Panc1 (cell line): ENCODE measurements around the gene SMAP2. TPM values are rescaled to one million over a fixed set of nuclear protein-coding genes. Genes with fewer than 3 reads are reported as not detected.

Experiments
- ATAC-seq: fragments of 200-7000 bp; cut with Tn5 transposase; 2 replicates; pipeline ENCODE4 v1.9.1; 2020; ENCODE audit warnings: mild to moderate bottlenecking, moderate library complexity
- BruUV-seq: library from RNA; stranded (reverse); fragments of 400-500 nt; replicated peaks from 2 replicates; lab custom pipeline; 2021; lab: Mats Ljungman, UMichigan
- CTCF ChIA-PET: fragments of 300-600 bp; sonication (Branson Sonifier 250); formaldehyde crosslinking; loops from one replicate; lab custom pipeline; 2022; ENCODE audit warnings: antibody characterized with exemption; lab: Charles Lee
- POLR2A ChIA-PET: fragments of 300-600 bp; sonication (Branson Sonifier 250); formaldehyde crosslinking; loops from one replicate; lab custom pipeline; 2022; ENCODE audit warnings: antibody characterized with exemption; lab: Charles Lee
- DNase-seq: peaks from one replicate; pipeline ENCODE4 v3.0.0-alpha.2; 2010; ENCODE audit warnings: low read depth, low spot score
- H3K27ac ChIP-seq: 2 replicates; pipeline ENCODE4 v1.5.1; 2011; ENCODE audit warnings: mild to moderate bottlenecking, low read length, inconsistent platforms
- H3K27me3 ChIP-seq: fragments of 200-500 bp; sonication (Bioruptor generic); 2 replicates; pipeline ENCODE4 v1.6.0; 2014; ENCODE audit warnings: low read length, inconsistent platforms; ENCODE audit not compliant: control insufficient read depth, insufficient read depth
- H3K36me3 ChIP-seq: fragments of 200-500 bp; sonication (Bioruptor generic); 2 replicates; pipeline ENCODE4 v1.5.1; 2014; ENCODE audit warnings: inconsistent platforms, mild to moderate bottlenecking, low read length, moderate library complexity; ENCODE audit not compliant: control insufficient read depth, insufficient read depth
- H3K4me1 ChIP-seq: 2 replicates; pipeline ENCODE4 v1.5.1; 2011; ENCODE audit warnings: inconsistent platforms, mild to moderate bottlenecking, low read length, moderate library complexity; ENCODE audit not compliant: control insufficient read depth, insufficient read depth
- H3K4me3 ChIP-seq, 2 experiments: 2 replicates each; pipeline ENCODE4 v1.5.1; 2011 to 2012; ENCODE audit warnings: low read depth in 2 of 2, low read length in 2 of 2, mild to moderate bottlenecking in 2 of 2, inconsistent platforms in 1 of 2, moderate library complexity in 1 of 2
- H3K9me3 ChIP-seq: fragments of 200-500 bp; sonication (Bioruptor generic); 2 replicates; pipeline ENCODE4 v1.5.1; 2014; ENCODE audit warnings: low read depth, mild to moderate bottlenecking, inconsistent platforms, low read length, moderate library complexity; ENCODE audit not compliant: control insufficient read depth, insufficient read depth
- POLR2AphosphoS5 ChIP-seq: IDR thresholded peaks from 2 replicates; pipeline ENCODE4 v1.6.1; 2012; ENCODE audit warnings: mild to moderate bottlenecking, low read depth, low read length, moderate library complexity
- REST ChIP-seq, 2 experiments: IDR thresholded peaks; 2 replicates each; pipeline ENCODE4 v1.6.1; 2011 to 2012; ENCODE audit warnings: low read depth in 2 of 2, control low read depth in 1 of 2, low read length in 1 of 2, mild to moderate bottlenecking in 1 of 2, moderate library complexity in 1 of 2; ENCODE audit not compliant: insufficient read depth in 1 of 2
- SIN3A ChIP-seq: IDR thresholded peaks from 2 replicates; pipeline ENCODE4 v1.6.1; 2012; ENCODE audit warnings: low read depth, mild to moderate bottlenecking, low read length, moderate library complexity, borderline replicate concordance; ENCODE audit not compliant: insufficient read depth
- TCF7L2 ChIP-seq: IDR thresholded peaks from 2 replicates; pipeline ENCODE4 v1.6.1; 2011; ENCODE audit warnings: mild to moderate bottlenecking, low read depth, low read length, inconsistent platforms
- in situ Hi-C: cut with HindIII; loops from 2 replicates; pipeline ENCODE4 v1.10.0; 2016; ENCODE audit warnings: low sequenced_read_pairs, low pct_unique_long_range_greater_than_20kb
- intact Hi-C: fragments of 100-400 bp; cut with micrococcal nuclease; formaldehyde crosslinking; loops from one replicate; pipeline ENCODE4 v1.10.0; 2022; ENCODE audit not compliant: unreplicated experiment
- total RNA-seq: library from RNA; stranded (reverse); gene quantifications from one replicate; pipeline ENCODE4 v1.2.1, GENCODE V29; 2021; ENCODE audit not compliant: unreplicated experiment
- TF ChIP-seq, protein P1 (sequence below): fragments of 450-650 bp; IDR thresholded peaks from 2 replicates; pipeline ENCODE4 v1.5.1; 2017; ENCODE audit warnings: mild to moderate bottlenecking

The SMAP2 gene
- total RNA-seq, 1 experiment from 2014 or later, result 21.5 TPM

- TF ChIP-seq REST (IDR thresholded peaks at IDR 0.05; ENCODE audit: insufficient read depth in 1 of 2, low read depth in 2 of 2, low read length in 1 of 2), result no peak
- no peak for TF ChIP-seq POLR2AphosphoS5
- no peak for TF ChIP-seq SIN3A
- no peak for TF ChIP-seq TCF7L2
- TF ChIP-seq, protein P1, sequence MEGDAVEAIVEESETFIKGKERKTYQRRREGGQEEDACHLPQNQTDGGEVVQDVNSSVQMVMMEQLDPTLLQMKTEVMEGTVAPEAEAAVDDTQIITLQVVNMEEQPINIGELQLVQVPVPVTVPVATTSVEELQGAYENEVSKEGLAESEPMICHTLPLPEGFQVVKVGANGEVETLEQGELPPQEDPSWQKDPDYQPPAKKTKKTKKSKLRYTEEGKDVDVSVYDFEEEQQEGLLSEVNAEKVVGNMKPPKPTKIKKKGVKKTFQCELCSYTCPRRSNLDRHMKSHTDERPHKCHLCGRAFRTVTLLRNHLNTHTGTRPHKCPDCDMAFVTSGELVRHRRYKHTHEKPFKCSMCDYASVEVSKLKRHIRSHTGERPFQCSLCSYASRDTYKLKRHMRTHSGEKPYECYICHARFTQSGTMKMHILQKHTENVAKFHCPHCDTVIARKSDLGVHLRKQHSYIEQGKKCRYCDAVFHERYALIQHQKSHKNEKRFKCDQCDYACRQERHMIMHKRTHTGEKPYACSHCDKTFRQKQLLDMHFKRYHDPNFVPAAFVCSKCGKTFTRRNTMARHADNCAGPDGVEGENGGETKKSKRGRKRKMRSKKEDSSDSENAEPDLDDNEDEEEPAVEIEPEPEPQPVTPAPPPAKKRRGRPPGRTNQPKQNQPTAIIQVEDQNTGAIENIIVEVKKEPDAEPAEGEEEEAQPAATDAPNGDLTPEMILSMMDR, result no peak
- peaks cover 4% of the 10 kb centered on the region for H3K36me3 ChIP-seq
- ChIA-PET CTCF (no interaction called here), POLR2A (no interaction called here)
- H3K9me3 ChIP-seq, result peaks cover 81% of the 10 kb centered on the region
- H3K4me3 ChIP-seq, result no peak overlapping the region
- H3K27ac ChIP-seq, result no peak overlapping the region
- intact Hi-C loops (no loop called here), in situ Hi-C loops (no loop called here)
- no peaks in the 10 kb centered on the region for H3K27me3 ChIP-seq
- H3K4me1 ChIP-seq, result no peaks in the 10 kb centered on the region
- DNase-seq, result no peak
- no peak for ATAC-seq
- BruUV-seq, result TSS peak; percentile 38
These were observed 89.5 kb downstream of the SMAP2 start for GRCh38 chr1:40462956-40463590.

- H3K27ac ChIP-seq, result no peak overlapping the region
- in situ Hi-C loops (no loop called here), intact Hi-C loops (no loop called here)
- TF ChIP-seq SIN3A (no peak), REST (IDR thresholded peaks at IDR 0.05; ENCODE audit: insufficient read depth in 1 of 2, low read depth in 2 of 2, low read length in 1 of 2) (no peak), TCF7L2 (no peak), POLR2AphosphoS5 (no peak)
- TF ChIP-seq, protein P1, result no peak
- H3K36me3 ChIP-seq, result no peaks in the 10 kb centered on the region
- ChIA-PET POLR2A (no interaction called here), CTCF (no interaction called here)
- no TSS peak for BruUV-seq
- H3K9me3 ChIP-seq, result peaks cover 51% of the 10 kb centered on the region
- ATAC-seq (no peak), DNase-seq (no peak)
- no peaks in the 10 kb centered on the region for H3K27me3 ChIP-seq
- no peak overlapping the region for H3K4me3 ChIP-seq
- H3K4me1 ChIP-seq, result no peaks in the 10 kb centered on the region
These were observed 95.8 kb downstream of the SMAP2 start for GRCh38 chr1:40469327-40469726.
